GM18519 (cell line): ENCODE measurements around the gene MAGI1.
"Not testable (repeated sequence)": the region's sequence is repeated elsewhere in the genome, so short reads cannot be mapped to it uniquely, and the experiment has no call there.

Source experiments
- ATAC-seq: cut with Tn5 transposase; IDR thresholded peaks from one replicate; pipeline ENCODE4 v1.9.1; 2021; ENCODE audit warnings: mild to moderate bottlenecking, moderate library complexity; ENCODE audit not compliant: unreplicated experiment, low FRiP score

MAGI1 gene

GRCh38 chr3:65886391-65886790 is 152.3 kb downstream of the MAGI1 start:
- no peak for ATAC-seq

GRCh38 chr3:65884071-65884470 is 154.6 kb downstream of the MAGI1 start:
- ATAC-seq = no peak

DNA sequence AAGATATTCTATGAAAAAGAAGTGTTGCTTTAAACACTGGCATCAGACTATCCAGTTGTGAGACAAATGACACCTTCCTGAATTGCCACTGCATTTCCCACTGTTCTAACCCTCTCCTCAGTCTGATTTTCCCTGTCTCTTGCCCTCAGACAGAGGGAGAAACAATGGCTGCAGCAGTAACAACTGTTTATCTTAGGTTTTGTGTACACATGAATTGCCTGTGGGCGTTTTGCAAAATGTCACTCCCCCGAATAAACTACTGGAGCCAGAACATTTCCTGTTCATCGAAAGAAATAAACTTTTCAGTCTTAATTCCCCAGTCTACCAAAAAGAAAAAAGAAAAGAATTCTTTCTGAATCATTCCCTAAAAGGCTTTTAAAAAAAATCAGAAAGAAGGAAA is 155.1 kb downstream of the MAGI1 start:
- no peak for ATAC-seq

- no peak for ATAC-seq
Observed at GRCh38 chr3:65880350-65880749, 158.4 kb downstream of the MAGI1 start.

DNA sequence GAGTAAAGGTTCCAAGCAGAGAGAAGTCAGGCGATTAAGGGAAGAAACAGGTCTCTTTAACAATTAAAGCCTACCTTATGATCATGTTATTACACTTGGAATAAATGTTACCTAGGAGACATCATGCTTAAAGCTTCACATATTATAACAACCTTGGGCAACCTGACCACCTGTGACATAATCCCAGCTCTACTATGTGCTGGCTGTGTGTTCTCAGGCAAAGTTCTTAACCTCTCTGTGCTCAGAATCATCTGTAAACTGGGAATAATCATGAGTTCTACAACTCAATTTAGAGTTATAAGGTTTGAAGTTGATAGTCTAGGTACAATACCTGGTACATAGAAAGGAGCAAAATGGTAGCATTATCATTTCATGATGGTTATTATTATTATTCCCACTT is 159.3 kb downstream of the MAGI1 start:
- ATAC-seq = no peak

GRCh38 chr3:65878831-65879230 is 159.9 kb downstream of the MAGI1 start:
- no peak for ATAC-seq

- no peak for ATAC-seq
Observed at GRCh38 chr3:65877160-65877559, 161.6 kb downstream of the MAGI1 start.

DNA sequence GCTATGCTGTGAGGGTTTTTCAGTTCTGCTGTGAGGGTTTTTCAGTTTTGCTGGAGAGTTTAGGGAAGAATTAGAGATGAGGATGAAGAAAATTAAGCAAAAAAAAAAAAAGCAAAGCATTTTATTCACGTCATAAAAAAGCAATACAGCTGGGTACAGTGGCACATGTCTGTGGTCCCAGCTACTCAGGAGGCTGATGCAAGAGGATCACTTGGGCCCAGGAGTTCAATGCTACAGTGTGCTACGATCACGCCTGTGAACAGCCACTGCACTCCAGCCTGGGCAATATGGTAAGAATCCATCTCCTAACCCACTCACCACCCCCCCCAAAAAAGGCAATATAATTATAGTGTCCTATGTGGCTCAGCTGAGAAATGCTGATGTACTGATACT is 162.7 kb downstream of the MAGI1 start:
- ATAC-seq = no peak

DNA sequence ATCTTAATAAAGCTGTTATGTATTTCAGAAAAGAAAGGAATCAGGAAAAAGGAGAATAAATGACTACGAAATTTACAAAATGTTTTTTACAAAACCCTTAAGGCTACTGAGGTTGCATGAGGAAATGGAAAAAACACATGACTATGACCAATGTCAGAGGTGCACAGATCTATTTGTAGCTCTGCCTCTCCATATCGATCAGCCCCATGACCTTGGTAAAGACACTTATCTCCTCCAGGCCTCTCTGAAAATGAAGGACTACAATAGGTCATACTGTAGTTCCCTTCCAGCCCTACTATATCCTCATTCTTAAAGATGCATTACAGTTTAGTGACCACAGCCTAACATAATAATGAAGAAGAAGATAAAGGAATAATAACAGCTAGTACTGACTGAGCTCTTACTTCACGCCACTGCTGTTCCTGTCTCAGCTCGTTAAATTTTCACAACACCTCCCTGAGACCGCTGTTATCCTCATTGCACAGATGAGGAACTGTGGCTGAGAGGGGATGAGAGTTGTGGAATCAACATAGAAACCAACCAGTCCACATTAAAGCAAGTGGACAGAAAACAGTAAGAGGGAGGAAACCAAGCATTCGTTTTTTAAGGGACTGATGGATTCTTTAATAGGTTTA is 163.2 kb downstream of the MAGI1 start:
- no peak for ATAC-seq

- no peak for ATAC-seq
Observed at GRCh38 chr3:65873869-65874268, 164.8 kb downstream of the MAGI1 start.

DNA sequence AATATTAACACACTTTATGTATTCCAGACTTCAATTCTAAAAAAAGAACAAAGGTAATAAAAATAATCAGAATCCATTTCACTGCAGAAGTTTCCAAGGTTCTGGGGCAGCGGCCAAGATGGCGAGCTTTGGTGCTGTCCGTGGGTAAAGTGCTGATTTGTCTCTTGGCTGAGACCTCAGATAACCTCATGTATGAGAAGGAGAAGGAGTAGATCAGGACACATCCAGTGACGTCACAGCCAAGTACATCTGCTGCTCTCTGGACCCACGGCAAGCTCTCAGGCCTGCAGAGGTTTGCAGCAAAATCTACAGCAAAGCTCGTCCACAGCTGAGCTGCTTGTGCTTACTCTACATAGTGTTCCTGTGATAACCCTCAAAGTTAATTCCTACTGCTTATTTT is 165.7 kb downstream of the MAGI1 start:
- ATAC-seq = no peak

- no peak for ATAC-seq
Observed at GRCh38 chr3:65871305-65872141, 167.2 kb downstream of the MAGI1 start.

DNA sequence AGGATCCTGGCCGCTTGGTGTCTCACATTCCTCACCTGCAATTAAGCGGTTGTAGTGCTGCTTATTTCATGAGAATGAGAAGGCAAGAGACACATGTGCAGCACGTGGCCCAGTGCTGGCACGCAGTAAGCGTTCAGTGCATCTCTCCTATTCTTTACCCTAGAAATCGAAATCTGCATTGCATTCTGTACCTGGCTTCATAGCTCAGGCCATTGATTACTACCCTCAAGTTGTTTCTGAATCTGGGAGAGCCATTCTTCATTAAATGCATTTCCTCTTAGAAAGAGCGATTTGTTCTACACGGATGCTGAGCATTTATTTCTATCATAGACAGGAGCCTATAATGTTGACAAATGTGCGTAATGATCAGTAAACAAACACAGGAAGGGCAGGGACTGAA is 168.9 kb downstream of the MAGI1 start:
- ATAC-seq = no peak

- ATAC-seq = no peak
Observed at GRCh38 chr3:65867463-65868210, 171.1 kb downstream of the MAGI1 start.

GRCh38 chr3:65864357-65864904 is 174.3 kb downstream of the MAGI1 start:
- ATAC-seq = no peak

- ATAC-seq = no peak
Observed at GRCh38 chr3:65861718-65862117, 177.0 kb downstream of the MAGI1 start.

DNA sequence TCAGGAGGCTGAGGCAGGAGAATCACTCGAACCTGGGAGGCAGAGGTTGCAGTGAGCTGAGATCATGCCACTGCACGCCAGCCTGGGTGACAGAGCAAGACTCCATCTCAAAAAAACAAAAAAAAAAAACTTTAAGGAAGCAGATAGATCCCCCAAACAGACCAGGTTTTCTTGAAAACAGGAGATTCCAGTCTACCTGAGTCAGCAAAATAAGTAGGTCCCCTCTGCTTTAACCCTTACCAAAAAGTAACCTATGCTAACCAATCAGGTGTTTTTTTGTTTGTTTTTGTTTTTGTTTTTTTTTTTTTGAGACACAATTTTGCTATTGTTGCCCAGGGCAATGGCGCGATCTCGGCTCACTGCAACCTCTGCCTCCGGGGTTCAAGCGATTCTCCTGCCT is 179.1 kb downstream of the MAGI1 start:
- not testable (repeated sequence) for ATAC-seq

- no peak for ATAC-seq
Observed at GRCh38 chr3:65858749-65859148, 180.0 kb downstream of the MAGI1 start.

DNA sequence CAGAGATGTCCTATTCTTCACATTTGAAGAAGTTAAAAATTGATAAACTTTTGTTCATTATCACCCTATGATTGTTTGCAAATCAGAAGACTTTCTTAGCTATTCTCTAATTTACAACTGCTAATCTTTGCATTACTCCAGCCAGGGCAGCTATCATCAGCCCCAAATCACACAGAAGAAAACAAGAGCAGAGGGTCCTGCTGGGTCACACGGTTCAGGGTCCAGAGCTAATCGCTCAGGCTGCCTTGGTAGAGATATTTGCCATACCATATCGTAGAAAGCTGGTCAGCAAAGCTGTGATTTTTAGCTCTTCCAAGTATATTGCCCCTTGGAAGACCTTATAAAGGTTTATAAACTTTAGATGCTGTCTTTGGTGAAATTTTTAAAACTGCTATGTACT is 181.4 kb downstream of the MAGI1 start:
- ATAC-seq = no peak

DNA sequence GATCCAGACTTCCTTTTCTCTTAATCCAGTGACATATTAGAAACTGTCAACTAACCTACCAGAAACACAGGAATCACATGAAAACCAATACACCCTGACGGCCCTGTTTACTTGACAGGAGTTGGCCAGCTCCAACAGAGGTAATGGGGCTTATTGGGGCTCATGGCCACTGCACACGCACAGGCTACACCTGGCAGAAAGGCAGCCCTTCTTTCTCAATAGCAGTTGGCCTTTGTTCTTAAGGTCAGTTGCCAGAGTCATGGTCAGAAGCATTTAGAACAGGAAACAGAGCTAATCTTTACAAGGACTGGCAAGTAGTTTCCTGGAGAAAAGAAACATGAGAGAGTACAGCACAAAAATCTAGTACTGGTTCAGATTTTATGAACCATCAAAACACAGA is 181.8 kb downstream of the MAGI1 start:
- ATAC-seq = no peak
